IPS-18a (cell line): ENCODE measurements around the gene FUCA1.
"Not testable (repeated sequence)": the region's sequence is repeated elsewhere in the genome, so short reads cannot be mapped to it uniquely, and the experiment has no call there.

ENCODE experiments used
- H3K27ac ChIP-seq: one replicate; pipeline ENCODE4 v1.5.1; 2013; ENCODE audit warnings: low read length
- H3K27me3 ChIP-seq: one replicate; pipeline ENCODE4 v1.6.1; 2013; ENCODE audit warnings: mild to moderate bottlenecking, low read length; ENCODE audit not compliant: control insufficient read depth, insufficient read depth
- H3K36me3 ChIP-seq: one replicate; pipeline ENCODE4 v1.6.1; 2013; ENCODE audit warnings: low read depth, low read length; ENCODE audit not compliant: control insufficient read depth
- H3K4me1 ChIP-seq: one replicate; pipeline ENCODE4 v1.6.1; 2013; ENCODE audit warnings: low read depth, low read length; ENCODE audit not compliant: control insufficient read depth
- H3K4me3 ChIP-seq: one replicate; pipeline ENCODE4 v1.5.1; 2013; ENCODE audit warnings: low read length
- H3K9ac ChIP-seq: one replicate; pipeline ENCODE4 v1.6.1; 2013; ENCODE audit warnings: mild to moderate bottlenecking, low read length, moderate library complexity
- H3K9me3 ChIP-seq: one replicate; pipeline ENCODE4 v1.6.1; 2013; ENCODE audit warnings: low read depth, low read length; ENCODE audit not compliant: control insufficient read depth

Gene FUCA1

GRCh38 chr1:23809751-23810171 is 58.3 kb downstream of the FUCA1 start:
- Histone ChIP-seq H3K9me3 (no peaks in the 10 kb centered on the region), H3K36me3 (no peaks in the 10 kb centered on the region), H3K27me3 (no peaks in the 10 kb centered on the region), H3K4me1 (no peaks in the 10 kb centered on the region), H3K27ac (no peak overlapping the region), H3K9ac (no peak overlapping the region), H3K4me3 (no peak overlapping the region)

GRCh38 chr1:23807453-23807852 is 60.6 kb downstream of the FUCA1 start:
- H3K36me3 ChIP-seq: no peaks in the 10 kb centered on the region
- no peak overlapping the region for H3K9ac ChIP-seq
- H3K4me3 ChIP-seq: no peak overlapping the region
- no peaks in the 10 kb centered on the region for H3K27me3 ChIP-seq
- H3K27ac ChIP-seq: no peak overlapping the region
- H3K4me1 ChIP-seq: no peaks in the 10 kb centered on the region
- no peaks in the 10 kb centered on the region for H3K9me3 ChIP-seq

GRCh38 chr1:23806280-23806679 is 61.8 kb downstream of the FUCA1 start:
- Histone ChIP-seq H3K27ac (no peak overlapping the region), H3K4me1 (no peaks in the 10 kb centered on the region), H3K27me3 (peaks cover 11% of the 10 kb centered on the region), H3K36me3 (no peaks in the 10 kb centered on the region), H3K9ac (no peak overlapping the region), H3K9me3 (no peaks in the 10 kb centered on the region), H3K4me3 (no peak overlapping the region)

- Histone ChIP-seq H3K9ac (no peak overlapping the region), H3K27me3 (peaks cover 14% of the 10 kb centered on the region), H3K4me3 (no peak overlapping the region), H3K36me3 (no peaks in the 10 kb centered on the region), H3K9me3 (no peaks in the 10 kb centered on the region), H3K4me1 (no peaks in the 10 kb centered on the region), H3K27ac (no peak overlapping the region)
These were observed 63.1 kb downstream of the FUCA1 start for GRCh38 chr1:23805025-23805424.

GRCh38 chr1:23804183-23804835 is 63.8 kb downstream of the FUCA1 start:
- no peak overlapping the region for H3K4me3 ChIP-seq
- H3K36me3 ChIP-seq: no peaks in the 10 kb centered on the region
- no peaks in the 10 kb centered on the region for H3K9me3 ChIP-seq
- H3K4me1 ChIP-seq: peaks cover 4% of the 10 kb centered on the region
- H3K27me3 ChIP-seq: peaks cover 14% of the 10 kb centered on the region
- no peak overlapping the region for H3K9ac ChIP-seq
- no peak overlapping the region for H3K27ac ChIP-seq

- H3K4me1 ChIP-seq: peaks cover 9% of the 10 kb centered on the region
- no peak overlapping the region for H3K9ac ChIP-seq
- H3K27ac ChIP-seq: no peak overlapping the region
- H3K9me3 ChIP-seq: no peaks in the 10 kb centered on the region
- peaks cover 14% of the 10 kb centered on the region for H3K27me3 ChIP-seq
- H3K36me3 ChIP-seq: peaks cover 3% of the 10 kb centered on the region
- H3K4me3 ChIP-seq: no peak overlapping the region
These were observed 64.4 kb downstream of the FUCA1 start for GRCh38 chr1:23803674-23804073.

GRCh38 chr1:23802809-23803342 is 65.2 kb downstream of the FUCA1 start:
- H3K9me3 ChIP-seq, H3K4me3 ChIP-seq, H3K27ac ChIP-seq, H3K36me3 ChIP-seq, H3K9ac ChIP-seq, H3K4me1 ChIP-seq: not testable (repeated sequence)
- peaks cover 14% of the 10 kb centered on the region for H3K27me3 ChIP-seq

- no peak overlapping the region for H3K27ac ChIP-seq
- peaks cover 11% of the 10 kb centered on the region for H3K36me3 ChIP-seq
- no peak overlapping the region for H3K9ac ChIP-seq
- H3K4me1 ChIP-seq: peaks cover 9% of the 10 kb centered on the region
- H3K4me3 ChIP-seq: no peak overlapping the region
- H3K9me3 ChIP-seq: no peaks in the 10 kb centered on the region
- peaks cover 14% of the 10 kb centered on the region for H3K27me3 ChIP-seq
These were observed 66.2 kb downstream of the FUCA1 start for GRCh38 chr1:23801876-23802275.

GRCh38 chr1:23801338-23801748 is 66.7 kb downstream of the FUCA1 start:
- H3K9ac ChIP-seq: peak overlapping the region; percentile 39
- no peaks in the 10 kb centered on the region for H3K9me3 ChIP-seq
- peaks cover 14% of the 10 kb centered on the region for H3K27me3 ChIP-seq
- H3K4me3 ChIP-seq: peak overlapping the region; percentile 81
- H3K27ac ChIP-seq: no peak overlapping the region
- peaks cover 11% of the 10 kb centered on the region for H3K36me3 ChIP-seq
- peaks cover 9% of the 10 kb centered on the region for H3K4me1 ChIP-seq

GRCh38 chr1:23800400-23801337 is 67.4 kb downstream of the FUCA1 start, which contains the start of gene GALE:
Gene GALE, minus strand, starts transcription at chr1:23800754. Its CDS starts 1,747 bp downstream, at chr1:23799007.
- Histone ChIP-seq H3K27ac (no peak within 1 kb of the TSS), H3K9ac (peak within 1 kb of the TSS; percentile 69), H3K4me1 (peaks cover 9% of the 10 kb centered on the region), H3K27me3 (peaks cover 14% of the 10 kb centered on the region), H3K4me3 (peak within 1 kb of the TSS; percentile 81), H3K36me3 (peaks cover 15% of the 10 kb centered on the region), H3K9me3 (no peaks in the 10 kb centered on the region)

GRCh38 chr1:23799570-23800399 is 68.3 kb downstream of the FUCA1 start:
- H3K36me3 ChIP-seq: peaks cover 19% of the 10 kb centered on the region
- H3K9me3 ChIP-seq: no peaks in the 10 kb centered on the region
- no peak overlapping the region for H3K27ac ChIP-seq
- H3K4me1 ChIP-seq: peaks cover 9% of the 10 kb centered on the region
- peaks cover 14% of the 10 kb centered on the region for H3K27me3 ChIP-seq
- peak overlapping the region; percentile 81 for H3K4me3 ChIP-seq
- peak overlapping the region; percentile 69 for H3K9ac ChIP-seq
